HK-2 (cell line): ENCODE measurements around the gene DYNC2LI1.

Experiments
- DNase-seq: peaks from one replicate; pipeline ENCODE4 v3.0.0-alpha.2; 2018; ENCODE audit not compliant: unreplicated experiment

The DYNC2LI1 gene

DNA sequence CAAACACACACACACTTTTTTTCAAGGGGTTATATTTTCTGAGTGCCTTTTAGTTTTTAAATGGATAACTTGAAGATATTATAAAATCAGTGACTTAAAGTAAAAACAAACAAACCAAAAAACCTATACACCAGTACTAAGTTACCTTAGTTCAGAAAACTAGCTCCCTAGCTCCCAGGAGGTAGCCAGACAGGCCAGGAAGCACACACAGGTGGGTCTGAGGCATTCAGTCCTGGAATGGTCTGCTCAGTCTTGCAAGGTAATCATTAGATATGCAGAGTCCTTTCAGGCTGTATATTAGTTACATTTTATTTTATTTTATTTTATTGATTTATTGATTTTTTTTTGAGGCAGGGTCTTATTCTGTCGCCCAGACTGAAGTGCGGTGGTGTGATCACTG lies 10.7 kb upstream of the DYNC2LI1 start:
- DNase-seq: no peak

DNA sequence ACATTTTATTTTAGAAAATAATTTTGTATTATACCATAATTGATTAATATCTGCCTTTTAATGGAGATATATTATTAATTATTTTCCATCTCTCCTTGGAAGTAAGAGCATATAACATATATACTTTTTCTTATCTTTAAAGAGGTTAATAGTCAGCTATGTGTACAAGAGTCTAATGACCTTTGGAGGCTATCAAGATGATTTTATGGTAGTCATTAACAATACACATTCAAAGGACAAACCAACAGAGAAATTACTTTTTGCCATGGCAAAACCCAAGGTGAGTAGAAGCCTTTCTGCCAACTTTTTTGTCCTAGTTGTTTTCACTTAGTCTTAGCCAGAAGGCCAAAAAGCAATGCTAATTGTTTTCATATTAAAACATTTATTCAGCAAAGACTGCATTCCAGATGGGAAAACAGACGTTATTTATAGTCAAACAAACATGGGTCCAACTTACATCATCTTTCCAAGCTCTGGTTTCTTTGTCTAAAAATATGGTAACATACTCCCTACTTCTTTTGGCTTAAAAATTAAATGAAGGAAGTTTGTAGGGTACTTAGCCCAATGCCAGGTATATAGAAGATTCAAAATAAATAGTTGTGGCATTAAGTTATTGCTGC lies 9.6 kb upstream of the DYNC2LI1 start:
- DNase-seq: no peak

DNA sequence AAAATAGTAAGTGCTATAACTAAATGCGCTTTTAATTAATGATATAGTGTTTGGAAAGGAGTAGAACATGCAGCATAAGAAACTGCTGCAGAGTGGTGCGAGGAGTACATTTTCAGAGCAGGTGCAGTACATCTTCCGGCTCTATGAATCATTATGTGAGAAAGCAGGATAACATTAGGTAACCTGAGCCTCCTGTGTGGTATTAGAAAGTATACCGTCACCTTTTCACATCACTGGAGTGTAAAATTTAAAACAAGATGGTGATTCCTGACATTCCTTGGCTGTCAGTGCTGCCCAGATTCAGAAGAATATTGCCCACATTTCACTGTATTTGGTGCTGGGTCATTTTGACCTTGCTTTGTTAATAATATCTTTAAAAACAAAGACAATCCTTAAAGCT lies 7.8 kb upstream of the DYNC2LI1 start:
- DNase-seq: no peak

DNA sequence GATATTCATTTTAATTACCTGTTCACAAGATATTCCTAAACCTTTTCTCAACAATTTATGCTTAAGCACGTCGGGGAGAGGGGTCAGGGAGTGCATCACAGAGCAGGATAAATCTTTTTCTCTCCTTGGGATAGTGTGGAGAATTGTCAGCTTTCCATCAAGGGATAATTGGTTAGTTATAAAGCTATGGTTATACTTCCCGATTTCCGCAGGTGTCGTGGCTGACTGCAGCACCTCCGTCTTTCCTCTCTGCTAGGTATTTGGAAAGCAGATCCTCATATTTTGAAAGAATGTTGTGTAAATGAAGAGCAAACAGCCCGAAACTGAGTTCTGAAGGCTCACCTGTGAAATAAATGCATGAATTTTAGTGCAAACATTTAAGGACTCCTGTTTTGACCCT lies 778 bp downstream of the DYNC2LI1 start:
- no peak for DNase-seq

DNA sequence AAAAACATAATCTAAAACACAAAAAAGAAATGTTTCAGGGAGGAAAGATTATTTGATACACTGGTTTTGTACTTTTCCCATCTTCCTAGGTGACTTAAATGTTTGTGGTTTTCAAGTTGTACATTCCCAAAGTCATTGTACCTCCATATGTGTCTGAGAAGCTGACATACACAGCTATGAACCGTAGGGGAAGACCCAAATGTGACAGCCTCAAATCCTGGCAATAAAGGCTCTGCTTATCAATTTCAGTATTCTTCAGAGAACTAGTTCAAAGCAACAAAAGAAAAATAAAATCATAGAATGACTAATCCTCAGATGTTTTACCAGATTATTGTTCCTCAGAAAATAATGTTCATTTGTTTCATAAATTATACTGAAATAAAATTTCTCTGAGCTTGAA lies 2.5 kb downstream of the DYNC2LI1 start:
- DNase-seq: no peak

DNA sequence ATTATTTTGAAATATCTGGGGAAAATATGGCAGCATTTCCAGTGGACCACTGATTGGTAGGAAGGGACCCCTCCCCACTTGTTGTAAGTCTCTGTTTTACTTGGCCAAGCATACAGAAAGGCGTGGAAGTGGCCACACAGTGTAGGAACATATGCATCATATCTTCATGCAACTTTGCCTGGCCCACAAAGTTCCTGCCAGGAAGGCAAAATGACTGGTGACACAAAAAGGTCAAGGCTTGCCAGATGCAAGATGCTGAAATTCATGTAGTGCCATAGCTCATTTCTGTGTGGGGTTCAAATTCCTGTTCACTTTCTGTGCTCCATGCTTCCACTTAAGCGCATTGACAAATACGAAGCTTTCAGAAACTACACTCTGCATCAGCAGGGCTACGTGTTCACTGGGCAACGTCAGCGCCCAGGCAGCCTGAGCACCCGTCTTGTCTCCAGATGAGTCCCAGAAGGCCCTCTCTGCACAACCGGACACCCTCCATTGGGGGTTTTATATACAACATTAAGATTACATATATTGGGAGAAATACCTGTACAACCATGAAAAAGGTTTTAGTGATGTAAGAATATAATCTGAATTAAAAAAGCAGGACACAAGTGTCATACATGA lies 3.6 kb downstream of the DYNC2LI1 start:
- no peak for DNase-seq

DNA sequence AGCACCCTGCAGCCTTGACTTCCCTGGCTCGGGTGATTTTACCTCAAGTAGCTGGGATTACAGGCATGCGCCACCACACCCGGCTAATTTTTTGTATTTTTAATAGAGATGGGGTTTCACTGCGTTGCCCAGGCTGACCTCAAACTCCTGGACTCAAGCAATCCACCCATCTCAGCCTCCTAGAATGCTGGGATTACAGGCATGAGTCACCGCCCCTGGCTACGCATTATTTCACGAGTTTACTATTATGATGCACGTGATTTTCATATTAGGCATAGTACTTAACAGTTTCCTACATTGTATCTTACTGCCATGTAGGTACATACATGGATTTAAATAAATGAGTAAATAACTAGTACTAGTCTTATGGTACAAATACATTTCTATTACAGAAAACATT lies 4.4 kb downstream of the DYNC2LI1 start:
- DNase-seq: no peak

DNA sequence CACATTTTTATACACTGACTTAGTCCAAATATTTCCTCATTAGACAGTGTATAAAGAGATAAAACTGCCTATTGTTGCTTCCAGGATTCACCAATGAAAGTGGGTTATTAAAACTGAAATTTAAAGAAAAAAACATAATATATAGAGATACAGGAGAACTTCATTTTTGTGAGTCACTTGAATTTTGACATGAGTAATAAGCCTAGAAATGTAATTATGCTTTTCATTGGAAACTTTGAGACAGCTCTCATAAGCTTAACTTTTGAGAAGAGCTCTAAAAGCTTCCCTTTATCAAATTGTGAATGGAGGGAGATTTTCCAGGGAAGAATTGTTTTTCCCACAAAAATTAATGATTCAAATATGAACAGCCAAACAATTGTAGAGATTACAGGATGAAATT lies 14.1 kb downstream of the DYNC2LI1 start:
- no peak for DNase-seq

DNA sequence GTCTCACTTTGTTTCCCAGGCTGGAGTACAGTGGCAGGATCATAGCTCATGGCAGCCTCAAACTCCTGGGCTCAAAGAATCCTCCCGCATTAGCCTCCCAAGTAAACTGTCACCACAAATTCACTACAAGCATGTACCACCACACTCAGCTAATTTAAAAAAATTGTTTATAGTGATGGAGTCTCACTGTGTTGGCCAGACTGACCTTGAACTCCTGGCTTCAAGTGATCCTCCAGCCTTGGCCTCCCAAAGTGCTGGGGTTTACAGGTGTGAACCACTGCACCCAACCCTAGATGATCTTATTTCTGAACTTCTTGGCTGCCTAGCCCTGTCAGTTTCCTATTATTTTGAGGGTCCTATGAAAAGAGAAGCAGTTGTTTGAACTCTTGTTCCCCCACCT lies 14.8 kb downstream of the DYNC2LI1 start:
- DNase-seq: no peak

DNA sequence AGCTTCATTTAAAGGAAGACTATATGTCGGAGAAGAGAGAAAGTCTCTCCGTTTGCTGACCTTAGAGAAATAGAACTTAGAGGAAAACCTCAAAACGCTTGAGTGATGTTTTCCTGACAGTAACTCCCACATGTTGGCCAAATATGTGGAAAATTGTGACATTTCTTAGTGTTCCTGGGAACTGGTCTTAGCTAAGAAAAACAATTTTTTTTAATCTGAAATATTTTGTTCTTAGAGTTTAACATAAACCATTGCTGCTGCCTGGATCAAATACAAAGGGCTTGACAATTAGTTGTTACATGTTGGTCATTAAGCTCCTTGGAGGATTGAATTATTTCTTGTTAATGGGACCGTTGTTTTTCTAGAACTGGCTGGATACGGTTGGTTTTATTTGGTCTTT lies 16.3 kb downstream of the DYNC2LI1 start:
- DNase-seq: no peak

DNA sequence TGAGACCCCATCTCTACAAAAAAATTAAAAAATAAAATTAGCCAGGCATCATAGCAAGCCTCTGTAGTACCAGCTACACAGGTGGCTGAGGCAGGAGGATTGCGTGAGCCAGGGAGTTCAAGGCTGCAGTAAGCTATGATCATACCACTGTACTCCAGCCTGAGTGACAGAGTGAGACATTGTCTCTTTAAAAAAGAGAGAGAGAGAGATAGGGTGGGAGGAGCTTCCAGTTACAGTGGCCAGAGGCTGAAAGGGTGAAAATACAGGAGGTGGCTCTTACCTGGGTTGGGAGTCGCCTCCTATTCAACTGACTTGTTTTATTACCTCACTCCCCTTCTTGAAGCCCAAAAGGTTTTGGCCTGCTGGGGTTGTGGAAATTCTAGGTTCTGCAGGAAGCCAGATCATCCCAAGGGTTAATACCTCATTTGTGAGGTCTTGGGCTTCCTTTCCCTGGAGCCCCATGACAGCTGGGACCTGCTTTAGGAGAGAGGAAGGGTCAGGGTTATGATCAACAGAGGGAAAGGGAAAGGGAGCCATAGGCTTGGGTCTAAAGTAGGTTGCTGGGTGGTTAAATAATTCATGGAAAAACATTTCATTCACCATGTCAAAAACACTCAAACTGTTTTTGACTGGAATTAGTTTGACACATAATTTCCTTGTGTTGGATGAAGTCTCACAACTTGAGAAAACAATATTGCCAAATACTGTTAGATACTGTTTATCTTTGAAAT lies 17.4 kb downstream of the DYNC2LI1 start:
- DNase-seq: no peak

DNA sequence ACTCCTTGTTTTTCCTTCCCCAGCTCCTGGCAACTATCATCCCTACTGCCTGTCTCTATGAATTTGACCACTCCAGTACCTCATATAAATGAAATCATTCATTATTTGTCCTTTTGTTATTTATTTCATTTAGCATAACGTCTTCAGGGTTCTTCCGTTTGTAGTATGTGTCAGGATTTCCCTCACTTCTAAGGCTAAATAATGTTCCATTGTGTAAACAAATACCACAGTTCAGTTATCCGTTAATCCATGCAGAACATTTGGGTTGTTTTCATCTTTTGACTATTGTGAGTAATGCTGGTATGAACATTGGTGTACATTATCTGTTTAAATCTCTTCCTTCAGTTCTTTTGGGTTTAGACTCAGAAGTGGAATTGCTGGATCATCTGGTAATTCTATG lies 18.8 kb downstream of the DYNC2LI1 start:
- no peak for DNase-seq

DNA sequence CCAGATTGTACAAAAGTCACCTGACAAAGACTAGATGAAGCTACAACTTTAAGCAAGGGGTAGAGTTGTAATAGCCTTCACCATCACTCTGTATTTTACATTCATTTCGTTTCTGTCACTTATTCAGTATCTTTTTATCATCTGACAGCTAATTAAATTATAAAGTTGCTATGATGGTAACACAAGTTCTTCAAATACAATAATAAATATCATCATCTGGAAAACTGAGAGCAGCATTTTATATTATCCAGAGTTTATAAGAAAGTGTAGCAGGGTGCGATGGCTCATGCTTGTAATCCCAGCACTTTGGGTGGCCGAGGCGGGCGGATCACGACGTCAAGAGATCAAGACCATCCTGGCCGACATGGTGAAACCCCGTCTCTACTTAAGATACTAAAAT lies 21.1 kb downstream of the DYNC2LI1 start:
- no peak for DNase-seq

DNA sequence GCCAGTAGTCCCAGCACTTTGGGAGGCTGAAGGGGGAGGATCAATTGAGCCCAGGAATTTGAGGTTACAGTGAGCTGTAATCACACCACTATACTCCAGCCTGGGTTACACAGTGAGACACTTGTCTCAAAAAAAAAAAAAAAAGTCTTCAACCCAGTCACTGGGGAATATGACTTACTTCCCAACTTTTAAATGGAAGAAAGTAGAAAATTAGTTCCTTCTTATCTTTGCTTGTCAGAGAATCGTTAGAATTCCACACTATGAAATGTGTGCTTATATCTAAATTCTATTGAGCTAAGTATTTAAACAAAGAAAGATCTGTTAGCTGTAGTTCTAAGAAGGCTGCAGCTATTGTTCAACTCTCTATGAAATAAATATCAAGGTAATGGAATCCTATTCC lies 22.4 kb downstream of the DYNC2LI1 start:
- no peak for DNase-seq

DNA sequence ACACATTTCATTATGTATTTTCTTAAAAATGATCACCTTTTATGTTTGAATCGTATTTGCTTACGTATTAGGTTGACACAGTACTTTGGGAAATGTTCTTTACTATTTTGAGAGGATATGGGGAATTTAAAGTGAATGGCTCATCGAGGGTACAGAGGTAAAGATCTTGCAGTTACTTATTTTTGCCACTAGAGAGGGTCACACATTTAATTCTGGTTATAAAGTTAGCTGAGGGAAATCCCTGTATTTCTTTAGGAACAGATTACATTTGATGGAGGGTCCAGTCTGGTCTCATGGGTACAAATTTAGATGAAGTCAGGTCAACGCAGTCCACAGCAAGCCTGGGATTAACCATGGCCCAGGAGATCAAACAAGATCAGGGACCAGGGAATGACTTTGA lies 24.5 kb downstream of the DYNC2LI1 start:
- no peak for DNase-seq

DNA sequence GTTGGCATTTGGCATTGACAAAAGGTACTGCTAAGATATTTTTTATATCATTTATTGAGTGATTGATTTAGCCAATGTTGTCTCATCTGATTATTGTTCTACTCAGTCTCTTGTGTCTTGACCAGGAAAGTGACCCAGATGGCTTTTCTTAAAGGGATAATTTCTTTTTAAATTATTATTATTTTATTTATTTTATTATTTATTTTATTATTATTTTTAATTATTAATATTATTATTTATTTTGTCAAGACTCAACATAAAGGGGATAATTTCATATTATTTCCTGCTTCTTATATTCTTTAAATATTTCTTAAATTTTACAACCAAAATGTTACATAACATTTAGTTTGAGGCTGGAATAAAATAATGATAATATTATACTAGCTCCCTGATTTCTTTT lies 27.1 kb downstream of the DYNC2LI1 start:
- no peak for DNase-seq

DNA sequence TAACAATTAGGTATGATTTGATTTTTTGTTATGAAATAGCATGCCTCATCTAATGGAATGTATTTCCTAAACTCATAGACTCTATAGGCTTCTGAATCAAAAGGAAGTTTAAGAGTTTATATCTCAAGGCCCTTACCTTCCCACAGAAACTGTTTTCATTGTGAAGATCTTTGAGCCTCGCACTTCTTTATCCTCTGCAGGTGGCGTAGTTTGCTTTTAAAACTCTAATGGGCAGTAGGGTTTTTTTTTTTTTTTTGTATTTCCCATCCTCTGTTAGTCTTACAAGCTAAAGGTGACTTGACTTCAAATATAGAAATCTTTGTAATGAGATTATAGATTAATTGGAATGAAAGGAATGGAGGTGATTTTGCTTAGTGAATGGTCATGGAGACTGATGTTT lies 28.3 kb downstream of the DYNC2LI1 start:
- no peak for DNase-seq

DNA sequence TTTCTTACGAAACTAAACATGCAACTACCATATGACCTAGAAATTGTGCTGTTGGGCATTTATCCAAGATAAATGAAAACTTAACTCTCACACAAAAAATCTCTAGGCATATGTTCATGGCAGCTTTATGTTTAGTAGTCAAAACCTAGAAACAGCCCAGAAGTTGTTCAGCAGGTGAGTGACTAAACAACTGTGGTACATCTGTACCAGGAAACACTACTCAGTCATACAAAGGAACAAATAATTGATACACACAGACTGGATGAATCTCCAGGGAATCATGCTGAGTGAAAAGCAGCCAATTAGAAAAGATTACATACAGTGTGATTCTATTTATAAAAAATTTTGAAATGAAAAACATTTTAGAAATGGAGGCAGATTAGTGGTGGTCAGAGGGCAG lies 29.3 kb downstream of the DYNC2LI1 start:
- DNase-seq: no peak

DNA sequence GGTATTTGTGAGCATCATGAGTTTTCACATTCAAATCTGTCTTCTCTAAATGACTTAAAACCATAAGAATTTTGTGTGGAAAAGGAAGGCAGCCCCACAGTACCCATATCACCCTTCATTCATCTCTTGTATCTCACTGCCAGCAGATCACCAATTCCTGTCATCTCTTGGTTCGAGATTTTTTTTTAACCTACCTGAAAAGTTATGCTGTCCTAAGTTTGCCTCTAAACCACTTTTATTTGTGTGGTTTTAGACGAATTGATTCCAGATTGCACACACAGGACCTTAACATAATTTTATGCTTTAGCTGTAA lies 32.8 kb downstream of the DYNC2LI1 start:
- DNase-seq: no peak

DNA sequence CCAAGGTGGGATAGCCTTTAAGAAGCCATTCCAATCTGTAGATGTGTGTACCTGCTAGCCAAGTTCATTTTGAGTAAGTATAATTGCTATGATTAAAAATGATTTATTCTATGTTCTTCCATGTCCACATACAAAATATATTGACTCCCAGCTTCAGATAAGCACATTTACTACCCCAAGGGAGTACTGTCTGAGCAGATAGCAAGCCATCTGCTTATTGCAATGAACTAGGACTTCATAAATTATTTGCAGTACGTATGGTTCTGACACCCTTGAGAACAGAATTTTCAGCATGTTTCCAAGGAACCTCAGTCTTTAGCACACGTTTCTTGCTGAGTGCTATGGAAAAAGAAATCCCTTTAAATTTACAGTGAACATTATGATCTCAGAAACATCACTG lies 36.6 kb downstream of the DYNC2LI1 start:
- no peak for DNase-seq

DNA sequence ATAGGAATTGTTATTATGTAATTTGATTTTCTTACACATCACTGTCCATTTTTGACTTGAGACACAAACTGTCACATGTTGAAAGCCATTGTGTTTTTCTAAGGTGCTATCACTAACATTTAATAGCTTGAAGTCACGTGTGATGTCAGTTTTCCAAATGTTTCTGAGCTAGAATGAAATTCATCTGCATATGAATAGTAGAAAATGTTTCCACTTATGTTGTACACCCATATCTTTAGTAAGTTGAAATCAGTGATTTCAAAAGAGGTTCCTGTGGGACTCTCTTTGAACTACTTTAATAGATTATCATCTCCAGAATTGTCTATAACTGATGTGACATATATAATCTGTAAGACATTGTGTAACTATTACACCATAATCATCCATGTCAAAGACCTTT lies 37.0 kb downstream of the DYNC2LI1 start:
- no peak for DNase-seq

DNA sequence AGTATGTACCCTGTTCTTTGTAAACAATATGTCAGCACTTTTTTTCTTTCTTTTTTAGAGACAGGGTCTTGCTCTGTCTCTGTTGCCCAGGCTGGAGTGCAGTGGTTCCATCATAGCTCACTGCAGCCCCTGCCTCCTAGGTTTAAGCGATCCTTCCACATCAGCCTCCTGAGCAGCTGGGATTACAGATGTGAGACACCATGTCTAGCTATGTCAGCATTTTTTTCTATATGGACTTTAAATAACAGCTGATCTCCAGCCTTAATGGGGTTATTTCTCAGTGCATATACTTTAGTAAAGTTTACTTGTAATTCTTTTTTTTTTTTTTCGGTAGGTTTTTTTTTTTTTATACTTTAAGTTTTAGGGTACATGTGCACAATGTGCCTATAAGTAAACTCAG lies 38.2 kb downstream of the DYNC2LI1 start:
- no peak for DNase-seq

DNA sequence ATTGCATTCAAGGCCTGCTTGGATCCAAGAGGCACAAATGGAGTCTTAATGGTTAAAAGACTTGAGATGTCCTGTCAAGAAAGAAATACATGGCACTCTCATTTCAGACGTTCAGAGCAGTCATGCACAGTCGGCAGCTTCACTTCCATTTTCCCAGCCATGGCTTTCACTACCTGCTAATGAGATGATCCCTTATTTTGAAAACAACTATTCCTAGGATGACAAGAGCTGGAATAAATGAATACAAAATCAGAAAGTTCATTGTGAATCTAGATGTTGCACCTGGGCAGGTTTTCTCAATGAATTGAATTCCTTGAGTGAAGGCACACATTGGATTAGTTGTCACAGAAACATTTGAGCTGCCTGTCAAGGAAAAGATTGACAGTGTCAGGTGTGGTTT lies 39.1 kb downstream of the DYNC2LI1 start:
- no peak for DNase-seq

DNA sequence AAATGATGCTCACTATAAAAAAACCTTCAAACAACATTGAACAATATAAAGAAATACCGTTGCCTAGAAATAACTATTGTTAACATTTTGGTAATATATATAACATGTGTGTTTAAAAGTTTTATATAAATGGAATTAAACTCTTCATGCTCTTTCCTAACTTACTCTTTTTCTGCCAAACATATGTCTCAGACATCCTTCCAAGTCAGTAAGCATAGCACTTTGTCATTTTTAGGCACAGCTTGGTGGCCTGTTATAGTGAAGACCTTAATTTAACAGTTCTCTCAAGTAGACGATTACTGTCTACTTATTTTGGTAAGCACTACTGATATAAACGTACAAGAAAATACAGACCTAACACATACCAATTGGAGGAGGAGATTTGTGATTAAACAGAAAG lies 40.9 kb downstream of the DYNC2LI1 start:
- DNase-seq: no peak
